Measurements from ENCODE around the gene FLNC.

The FLNC gene

DNA sequence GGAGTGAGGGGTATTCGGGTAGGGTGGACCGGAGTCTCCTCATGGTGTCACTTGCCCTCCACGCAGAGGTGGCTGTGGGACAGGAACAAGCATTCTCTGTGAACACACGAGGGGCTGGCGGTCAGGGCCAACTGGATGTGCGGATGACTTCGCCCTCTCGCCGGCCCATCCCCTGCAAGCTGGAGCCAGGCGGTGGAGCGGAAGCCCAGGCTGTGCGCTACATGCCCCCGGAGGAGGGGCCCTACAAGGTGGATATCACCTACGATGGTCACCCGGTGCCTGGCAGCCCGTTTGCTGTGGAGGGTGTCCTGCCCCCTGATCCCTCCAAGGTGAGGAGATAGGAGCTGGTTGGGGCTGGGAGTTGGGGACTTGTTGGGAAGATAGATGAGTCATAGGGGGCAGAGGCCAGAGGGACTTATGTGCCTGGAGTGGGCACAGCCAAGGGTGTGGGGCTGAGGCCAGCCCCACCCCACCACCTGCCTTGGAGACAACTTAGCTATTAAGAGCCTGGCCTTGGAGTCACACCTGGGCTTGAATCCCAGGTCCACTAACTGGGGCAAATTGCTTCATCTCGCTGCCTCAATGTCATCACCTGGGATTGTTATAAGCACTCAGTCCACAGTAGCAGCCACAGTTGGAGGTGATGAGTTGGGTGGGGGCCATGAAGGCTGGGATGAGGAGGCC lies 13.9 kb downstream of the FLNC start:
- H3K27ac ChIP-seq, result no peak overlapping the region
- TF ChIP-seq ZFX (IDR thresholded peaks at IDR 0.05; ENCODE audit: borderline replicate concordance), result no peak
- TF ChIP-seq, protein P1, sequence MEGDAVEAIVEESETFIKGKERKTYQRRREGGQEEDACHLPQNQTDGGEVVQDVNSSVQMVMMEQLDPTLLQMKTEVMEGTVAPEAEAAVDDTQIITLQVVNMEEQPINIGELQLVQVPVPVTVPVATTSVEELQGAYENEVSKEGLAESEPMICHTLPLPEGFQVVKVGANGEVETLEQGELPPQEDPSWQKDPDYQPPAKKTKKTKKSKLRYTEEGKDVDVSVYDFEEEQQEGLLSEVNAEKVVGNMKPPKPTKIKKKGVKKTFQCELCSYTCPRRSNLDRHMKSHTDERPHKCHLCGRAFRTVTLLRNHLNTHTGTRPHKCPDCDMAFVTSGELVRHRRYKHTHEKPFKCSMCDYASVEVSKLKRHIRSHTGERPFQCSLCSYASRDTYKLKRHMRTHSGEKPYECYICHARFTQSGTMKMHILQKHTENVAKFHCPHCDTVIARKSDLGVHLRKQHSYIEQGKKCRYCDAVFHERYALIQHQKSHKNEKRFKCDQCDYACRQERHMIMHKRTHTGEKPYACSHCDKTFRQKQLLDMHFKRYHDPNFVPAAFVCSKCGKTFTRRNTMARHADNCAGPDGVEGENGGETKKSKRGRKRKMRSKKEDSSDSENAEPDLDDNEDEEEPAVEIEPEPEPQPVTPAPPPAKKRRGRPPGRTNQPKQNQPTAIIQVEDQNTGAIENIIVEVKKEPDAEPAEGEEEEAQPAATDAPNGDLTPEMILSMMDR (IDR thresholded peaks at IDR 0.05), result no peak

DNA sequence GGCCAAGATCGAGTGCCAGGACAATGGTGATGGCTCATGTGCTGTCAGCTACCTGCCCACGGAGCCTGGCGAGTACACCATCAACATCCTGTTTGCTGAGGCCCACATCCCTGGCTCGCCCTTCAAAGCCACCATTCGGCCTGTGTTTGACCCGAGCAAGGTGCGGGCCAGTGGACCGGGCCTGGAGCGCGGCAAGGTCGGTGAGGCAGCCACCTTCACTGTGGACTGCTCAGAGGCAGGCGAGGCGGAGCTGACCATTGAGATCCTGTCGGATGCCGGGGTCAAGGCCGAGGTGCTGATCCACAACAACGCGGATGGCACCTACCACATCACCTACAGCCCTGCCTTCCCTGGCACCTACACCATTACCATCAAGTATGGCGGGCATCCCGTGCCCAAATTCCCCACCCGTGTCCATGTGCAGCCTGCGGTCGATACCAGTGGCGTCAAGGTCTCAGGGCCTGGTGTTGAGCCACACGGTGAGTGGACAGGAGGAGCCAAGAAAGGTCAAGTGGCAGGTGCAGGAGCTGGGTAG lies 14.6 kb downstream of the FLNC start:
- no peak overlapping the region for H3K27ac ChIP-seq
- TF ChIP-seq, protein P1 (IDR thresholded peaks at IDR 0.05), result no peak
- no peak for TF ChIP-seq ZFX (IDR thresholded peaks at IDR 0.05; ENCODE audit: borderline replicate concordance)

DNA sequence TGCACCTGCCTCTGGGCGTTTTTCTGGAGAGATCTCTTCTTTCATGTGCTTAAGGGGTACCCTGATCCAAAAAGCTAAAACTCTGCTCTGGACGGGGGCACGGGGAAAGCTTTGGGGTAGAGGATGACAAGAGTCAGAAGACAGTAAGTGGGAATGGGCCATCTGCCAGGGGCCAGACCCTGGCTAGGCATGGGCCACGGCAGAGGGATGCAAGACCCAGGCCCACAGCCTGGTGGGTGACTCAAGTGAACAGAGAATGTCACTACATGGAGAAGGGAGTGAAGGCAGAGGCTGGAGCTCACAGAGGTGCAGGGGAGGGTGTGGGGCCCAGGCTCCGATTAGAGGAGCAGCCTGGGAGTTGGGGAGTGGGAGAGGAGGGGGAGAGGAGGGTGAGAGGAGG lies 15.3 kb downstream of the FLNC start:
- H3K27ac ChIP-seq, result no peak overlapping the region
- TF ChIP-seq ZFX (IDR thresholded peaks at IDR 0.05; ENCODE audit: borderline replicate concordance), result no peak
- TF ChIP-seq, protein P1 (IDR thresholded peaks at IDR 0.05), result no peak

DNA sequence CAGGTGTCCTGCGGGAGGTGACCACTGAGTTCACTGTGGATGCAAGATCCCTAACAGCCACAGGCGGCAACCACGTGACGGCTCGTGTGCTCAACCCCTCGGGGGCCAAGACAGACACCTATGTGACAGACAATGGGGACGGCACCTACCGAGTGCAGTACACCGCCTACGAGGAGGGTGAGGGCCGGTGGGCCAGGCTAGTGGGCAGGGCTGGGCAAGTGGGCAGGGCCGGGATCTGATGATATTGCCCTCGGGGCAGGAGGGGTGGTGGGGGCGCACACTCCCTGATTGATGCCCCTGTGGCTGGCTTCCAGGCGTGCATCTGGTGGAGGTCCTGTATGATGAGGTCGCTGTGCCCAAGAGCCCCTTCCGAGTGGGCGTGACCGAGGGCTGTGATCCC lies 15.8 kb downstream of the FLNC start:
- H3K27ac ChIP-seq, result no peak overlapping the region
- TF ChIP-seq, protein P1 (IDR thresholded peaks at IDR 0.05), result no peak
- TF ChIP-seq ZFX (IDR thresholded peaks at IDR 0.05; ENCODE audit: borderline replicate concordance), result no peak

DNA sequence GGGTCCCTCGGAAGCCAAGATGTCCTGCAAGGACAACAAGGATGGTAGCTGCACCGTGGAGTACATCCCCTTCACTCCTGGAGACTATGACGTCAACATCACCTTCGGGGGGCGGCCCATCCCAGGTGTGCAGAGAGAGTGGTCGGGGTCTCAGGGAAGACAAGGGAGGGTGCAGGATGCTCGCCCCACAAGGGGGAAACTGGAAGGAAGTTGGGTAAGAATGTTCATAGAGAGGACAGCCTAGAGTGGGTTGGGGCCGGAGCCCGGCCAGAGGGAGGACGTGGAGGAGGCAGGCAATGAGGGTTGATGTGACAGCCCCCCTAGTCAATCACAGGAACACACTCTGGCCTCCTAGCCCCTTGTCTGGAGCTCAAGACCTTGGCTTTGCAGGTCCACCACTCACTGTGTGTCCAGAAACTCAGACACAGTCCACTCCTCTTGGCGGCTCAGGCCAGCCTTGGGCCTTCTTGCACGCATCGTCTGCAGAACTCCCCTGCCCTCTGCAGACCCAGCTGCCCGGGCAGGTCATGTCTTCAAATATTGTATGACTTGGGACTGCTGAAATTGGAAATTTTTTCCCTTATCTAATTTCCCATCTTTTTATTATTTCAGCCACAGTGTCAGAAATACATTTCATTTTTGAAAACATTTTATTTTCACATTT lies 16.7 kb downstream of the FLNC start:
- no peak overlapping the region for H3K27ac ChIP-seq
- TF ChIP-seq ZFX (IDR thresholded peaks at IDR 0.05; ENCODE audit: borderline replicate concordance), result no peak
- TF ChIP-seq, protein P1 (IDR thresholded peaks at IDR 0.05), result no peak

DNA sequence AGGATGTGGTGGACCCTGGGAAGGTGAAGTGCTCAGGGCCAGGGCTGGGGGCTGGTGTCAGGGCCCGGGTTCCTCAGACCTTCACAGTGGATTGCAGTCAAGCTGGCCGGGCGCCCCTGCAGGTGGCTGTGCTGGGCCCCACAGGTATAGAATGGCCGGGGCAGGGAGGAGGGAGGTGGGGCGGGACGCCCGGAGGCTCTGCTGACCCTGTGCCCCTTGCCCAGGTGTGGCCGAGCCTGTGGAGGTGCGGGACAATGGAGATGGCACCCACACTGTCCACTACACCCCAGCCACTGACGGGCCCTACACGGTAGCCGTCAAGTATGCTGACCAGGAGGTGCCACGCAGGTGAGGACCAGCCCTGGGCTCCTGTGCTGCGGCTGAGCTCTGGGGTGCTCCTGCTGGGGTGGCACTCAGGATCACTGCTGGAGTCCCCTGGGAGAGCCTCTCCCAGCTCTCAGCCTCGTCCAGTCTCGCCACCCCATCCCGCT lies 17.6 kb downstream of the FLNC start:
- TF ChIP-seq, protein P1 (IDR thresholded peaks at IDR 0.05), result no peak
- TF ChIP-seq ZFX (IDR thresholded peaks at IDR 0.05; ENCODE audit: borderline replicate concordance), result no peak
- no peak overlapping the region for H3K27ac ChIP-seq

All from 22Rv1 (cell line).